WTC11 (cell line): ENCODE results near the gene NRP2.

ENCODE experiments used
- AFF4 ChIP-seq: sonication (generic); formaldehyde crosslinking; IDR thresholded peaks from 2 replicates; pipeline ENCODE4 v1.8.1; 2023; ENCODE audit warnings: mild to moderate bottlenecking, missing genetic modification reagents, borderline replicate concordance
- ATF6 ChIP-seq: sonication (generic); formaldehyde crosslinking; IDR thresholded peaks from 2 replicates; pipeline ENCODE4 v1.8.1; 2023; ENCODE audit warnings: mild to moderate bottlenecking, missing genetic modification reagents
- CTCF ChIP-seq: fragments of 200-600 bp; IDR thresholded peaks from 2 replicates; pipeline ENCODE4 v1.8.0; 2022; ENCODE audit warnings: antibody characterized with exemption
- E2F4 ChIP-seq: sonication (generic); formaldehyde crosslinking; IDR thresholded peaks from 2 replicates; pipeline ENCODE4 v1.8.1; 2022; ENCODE audit warnings: low read depth, mild to moderate bottlenecking, moderate library complexity, missing genetic modification reagents, borderline replicate concordance
- ESRRA ChIP-seq: sonication (generic); formaldehyde crosslinking; IDR thresholded peaks from 2 replicates; pipeline ENCODE4 v1.8.1; 2022; ENCODE audit warnings: mild to moderate bottlenecking, missing genetic modification reagents, borderline replicate concordance
- FOXJ3 ChIP-seq: sonication (generic); formaldehyde crosslinking; IDR thresholded peaks from 2 replicates; pipeline ENCODE4 v1.9.0; 2021; ENCODE audit warnings: missing genetic modification reagents, mild to moderate bottlenecking, borderline replicate concordance
- MYBL2 ChIP-seq: sonication (generic); formaldehyde crosslinking; IDR thresholded peaks from 2 replicates; pipeline ENCODE4 v1.8.1; 2023; ENCODE audit warnings: mild to moderate bottlenecking, moderate library complexity, missing genetic modification reagents
- SP1 ChIP-seq: sonication (generic); formaldehyde crosslinking; conservative IDR thresholded peaks from 2 replicates; pipeline ENCODE4 v1.8.1; 2022; ENCODE audit warnings: missing genetic modification reagents
- TP53 ChIP-seq: sonication (generic); formaldehyde crosslinking; IDR thresholded peaks from 2 replicates; pipeline ENCODE4 v1.8.1; 2023; ENCODE audit warnings: mild to moderate bottlenecking, missing genetic modification reagents
- TF ChIP-seq, protein P1 (sequence below): sonication (generic); formaldehyde crosslinking; IDR thresholded peaks from 2 replicates; pipeline ENCODE4 v1.8.1; 2022; ENCODE audit warnings: low read depth, missing genetic modification reagents, borderline replicate concordance
- TF ChIP-seq, protein P2 (sequence below): sonication (generic); formaldehyde crosslinking; IDR thresholded peaks from 2 replicates; pipeline ENCODE4 v1.8.1; 2022; ENCODE audit warnings: mild to moderate bottlenecking, missing genetic modification reagents, moderate library complexity, borderline replicate concordance

GRCh38 chr2:205683502-205684367 is 1.4 kb downstream of the NRP2 start:
- TF ChIP-seq FOXJ3 (CRISPR knock-in tag) (no peak), AFF4 (no peak), TP53 (CRISPR knock-in tag) (no peak), E2F4 (CRISPR knock-in tag) (no peak), ATF6 (CRISPR knock-in tag) (no peak), MYBL2 (CRISPR knock-in tag) (no peak), CTCF (no peak), SP1 (CRISPR knock-in tag) (no peak), ESRRA (CRISPR knock-in tag) (no peak)
- TF ChIP-seq, protein P1, sequence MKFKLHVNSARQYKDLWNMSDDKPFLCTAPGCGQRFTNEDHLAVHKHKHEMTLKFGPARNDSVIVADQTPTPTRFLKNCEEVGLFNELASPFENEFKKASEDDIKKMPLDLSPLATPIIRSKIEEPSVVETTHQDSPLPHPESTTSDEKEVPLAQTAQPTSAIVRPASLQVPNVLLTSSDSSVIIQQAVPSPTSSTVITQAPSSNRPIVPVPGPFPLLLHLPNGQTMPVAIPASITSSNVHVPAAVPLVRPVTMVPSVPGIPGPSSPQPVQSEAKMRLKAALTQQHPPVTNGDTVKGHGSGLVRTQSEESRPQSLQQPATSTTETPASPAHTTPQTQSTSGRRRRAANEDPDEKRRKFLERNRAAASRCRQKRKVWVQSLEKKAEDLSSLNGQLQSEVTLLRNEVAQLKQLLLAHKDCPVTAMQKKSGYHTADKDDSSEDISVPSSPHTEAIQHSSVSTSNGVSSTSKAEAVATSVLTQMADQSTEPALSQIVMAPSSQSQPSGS (CRISPR knock-in tag): no peak
- TF ChIP-seq, protein P2, sequence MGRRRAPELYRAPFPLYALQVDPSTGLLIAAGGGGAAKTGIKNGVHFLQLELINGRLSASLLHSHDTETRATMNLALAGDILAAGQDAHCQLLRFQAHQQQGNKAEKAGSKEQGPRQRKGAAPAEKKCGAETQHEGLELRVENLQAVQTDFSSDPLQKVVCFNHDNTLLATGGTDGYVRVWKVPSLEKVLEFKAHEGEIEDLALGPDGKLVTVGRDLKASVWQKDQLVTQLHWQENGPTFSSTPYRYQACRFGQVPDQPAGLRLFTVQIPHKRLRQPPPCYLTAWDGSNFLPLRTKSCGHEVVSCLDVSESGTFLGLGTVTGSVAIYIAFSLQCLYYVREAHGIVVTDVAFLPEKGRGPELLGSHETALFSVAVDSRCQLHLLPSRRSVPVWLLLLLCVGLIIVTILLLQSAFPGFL (CRISPR knock-in tag): no peak
